ENCODE measurements around the gene TCERG1L. TPM values are rescaled to one million over a fixed set of nuclear protein-coding genes. Genes with fewer than 3 reads are reported as not detected.

TCERG1L gene
- total RNA-seq, 1 donor from 2014 or later = 3.5 TPM

GRCh38 chr10:131261890-131262475, 49.5 kb downstream of the TCERG1L start:
- Histone ChIP-seq H3K36me3 (ENCODE audit: insufficient read depth, low read length) (no peaks in the 10 kb centered on the region), H3K79me2 (ENCODE audit: insufficient read depth, low read length) (no peaks in the 10 kb centered on the region), H3K9me3 (ENCODE audit: insufficient read depth, low read depth, low read length) (peaks cover 8% of the 10 kb centered on the region), H2AFZ (ENCODE audit: low read depth, low read length) (no peak overlapping the region), H3K4me1 (ENCODE audit: insufficient read depth, low read length) (no peaks in the 10 kb centered on the region), H3K27me3 (ENCODE audit: insufficient read depth, low read length) (no peaks in the 10 kb centered on the region), H3K9ac (ENCODE audit: low read length) (no peak overlapping the region), H3K4me2 (ENCODE audit: low read length) (no peak overlapping the region), H3K27ac (ENCODE audit: low read depth, low read length) (no peak overlapping the region), H3K4me3 (ENCODE audit: insufficient read depth, low read depth, low read length) (no peak overlapping the region), H4K20me1 (ENCODE audit: insufficient read depth, low read length) (no peaks in the 10 kb centered on the region)
- FAIRE-seq = no peak
- no peaks in the 10 kb centered on the region for H3K36me3 Mint-ChIP-seq (ENCODE audit: low read depth, unreplicated experiment)
- no peaks in the 10 kb centered on the region for H3K9me3 Mint-ChIP-seq (ENCODE audit: unreplicated experiment)
- no peak for TF ChIP-seq CTCF (IDR thresholded peaks at IDR 0.05; ENCODE audit: insufficient read depth, low read depth, low read length)
- TF ChIP-seq EZH2 (IDR thresholded peaks at IDR 0.05; ENCODE audit: insufficient read depth, low read length) = no peak
- H3K4me1 Mint-ChIP-seq (ENCODE audit: low read depth, unreplicated experiment) = no peaks in the 10 kb centered on the region
- no peak overlapping the region for H3K27ac Mint-ChIP-seq (ENCODE audit: unreplicated experiment)
- no peak overlapping the region for H3K4me3 Mint-ChIP-seq (ENCODE audit: unreplicated experiment)
- no peaks in the 10 kb centered on the region for H3K27me3 Mint-ChIP-seq (ENCODE audit: low read depth, unreplicated experiment)
- no peak for DNase-seq (ENCODE audit: low read depth)

DNA sequence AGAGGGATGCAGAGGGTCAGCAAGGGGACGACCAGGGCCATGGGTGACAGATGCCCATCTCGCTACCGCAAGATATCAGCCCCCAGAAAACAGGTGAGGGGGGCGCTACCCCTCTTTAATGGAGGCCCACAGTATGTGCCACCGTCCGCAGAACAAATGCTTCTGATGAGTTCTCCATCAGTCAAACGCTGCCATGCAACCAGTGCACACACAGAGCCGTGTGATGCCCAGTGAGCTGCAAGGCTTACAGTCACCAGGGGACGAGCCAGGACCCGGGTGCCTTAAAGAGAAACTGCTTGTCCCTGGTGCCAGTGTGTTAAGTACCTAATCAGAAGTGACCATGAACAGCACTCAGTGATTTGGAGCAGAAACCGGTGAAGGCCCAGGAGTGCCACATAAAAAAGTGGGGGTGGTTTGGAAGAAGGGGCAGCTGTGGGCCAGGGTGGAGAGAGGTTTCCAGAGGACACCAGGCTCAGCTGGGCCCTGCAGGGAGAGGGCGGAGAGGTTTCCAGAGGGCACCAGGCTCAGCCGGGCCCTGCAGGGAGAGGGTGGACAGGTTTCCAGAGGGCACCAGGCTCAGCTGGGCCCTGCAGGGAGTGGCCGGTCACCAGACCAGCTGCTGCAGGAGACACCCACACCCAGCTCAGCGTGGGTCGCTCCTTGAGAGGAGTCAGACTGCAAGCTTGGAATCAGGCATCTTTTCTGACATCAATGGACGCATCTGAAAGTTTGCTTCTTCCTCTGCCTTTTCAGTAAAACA, 50.9 kb downstream of the TCERG1L start:
- H3K4me3 ChIP-seq (ENCODE audit: insufficient read depth, low read depth, low read length) = no peak overlapping the region
- no peak overlapping the region for H3K9ac ChIP-seq (ENCODE audit: low read length)
- no peaks in the 10 kb centered on the region for H3K4me1 Mint-ChIP-seq (ENCODE audit: low read depth, unreplicated experiment)
- no peaks in the 10 kb centered on the region for H3K9me3 Mint-ChIP-seq (ENCODE audit: unreplicated experiment)
- no peaks in the 10 kb centered on the region for H3K4me1 ChIP-seq (ENCODE audit: insufficient read depth, low read length)
- no peaks in the 10 kb centered on the region for H3K27me3 Mint-ChIP-seq (ENCODE audit: low read depth, unreplicated experiment)
- no peaks in the 10 kb centered on the region for H3K36me3 ChIP-seq (ENCODE audit: insufficient read depth, low read length)
- H2AFZ ChIP-seq (ENCODE audit: low read depth, low read length) = no peak overlapping the region
- no peaks in the 10 kb centered on the region for H3K79me2 ChIP-seq (ENCODE audit: insufficient read depth, low read length)
- DNase-seq (ENCODE audit: low read depth) (no peak), FAIRE-seq (no peak)
- no peak overlapping the region for H3K27ac ChIP-seq (ENCODE audit: low read depth, low read length)
- no peaks in the 10 kb centered on the region for H3K36me3 Mint-ChIP-seq (ENCODE audit: low read depth, unreplicated experiment)
- no peak for TF ChIP-seq CTCF (IDR thresholded peaks at IDR 0.05; ENCODE audit: insufficient read depth, low read depth, low read length)
- TF ChIP-seq EZH2 (IDR thresholded peaks at IDR 0.05; ENCODE audit: insufficient read depth, low read length) = no peak
- H3K27me3 ChIP-seq (ENCODE audit: insufficient read depth, low read length) = no peaks in the 10 kb centered on the region
- H3K27ac Mint-ChIP-seq (ENCODE audit: unreplicated experiment) = no peak overlapping the region
- no peak overlapping the region for H3K4me2 ChIP-seq (ENCODE audit: low read length)
- no peak overlapping the region for H3K4me3 Mint-ChIP-seq (ENCODE audit: unreplicated experiment)
- no peaks in the 10 kb centered on the region for H4K20me1 ChIP-seq (ENCODE audit: insufficient read depth, low read length)
- H3K9me3 ChIP-seq (ENCODE audit: insufficient read depth, low read depth, low read length) = peaks cover 8% of the 10 kb centered on the region

GRCh38 chr10:131260031-131260430, 51.5 kb downstream of the TCERG1L start:
- no peaks in the 10 kb centered on the region for H3K27me3 ChIP-seq (ENCODE audit: insufficient read depth, low read length)
- DNase-seq (ENCODE audit: low read depth) (no peak), FAIRE-seq (no peak)
- H3K4me3 ChIP-seq (ENCODE audit: insufficient read depth, low read depth, low read length) = no peak overlapping the region
- no peaks in the 10 kb centered on the region for H4K20me1 ChIP-seq (ENCODE audit: insufficient read depth, low read length)
- TF ChIP-seq EZH2 (IDR thresholded peaks at IDR 0.05; ENCODE audit: insufficient read depth, low read length) (no peak), CTCF (IDR thresholded peaks at IDR 0.05; ENCODE audit: insufficient read depth, low read depth, low read length) (no peak)
- H3K4me1 ChIP-seq (ENCODE audit: insufficient read depth, low read length) = no peaks in the 10 kb centered on the region
- H3K27ac ChIP-seq (ENCODE audit: low read depth, low read length) = no peak overlapping the region
- no peak overlapping the region for H2AFZ ChIP-seq (ENCODE audit: low read depth, low read length)
- H3K4me2 ChIP-seq (ENCODE audit: low read length) = no peak overlapping the region
- H3K36me3 Mint-ChIP-seq (ENCODE audit: low read depth, unreplicated experiment) = no peaks in the 10 kb centered on the region
- H3K9ac ChIP-seq (ENCODE audit: low read length) = no peak overlapping the region
- H3K9me3 Mint-ChIP-seq (ENCODE audit: unreplicated experiment) = no peaks in the 10 kb centered on the region
- H3K79me2 ChIP-seq (ENCODE audit: insufficient read depth, low read length) = no peaks in the 10 kb centered on the region
- no peak overlapping the region for H3K27ac Mint-ChIP-seq (ENCODE audit: unreplicated experiment)
- peaks cover 8% of the 10 kb centered on the region for H3K9me3 ChIP-seq (ENCODE audit: insufficient read depth, low read depth, low read length)
- no peaks in the 10 kb centered on the region for H3K36me3 ChIP-seq (ENCODE audit: insufficient read depth, low read length)
- H3K4me1 Mint-ChIP-seq (ENCODE audit: low read depth, unreplicated experiment) = no peaks in the 10 kb centered on the region
- H3K27me3 Mint-ChIP-seq (ENCODE audit: low read depth, unreplicated experiment) = no peaks in the 10 kb centered on the region
- no peak overlapping the region for H3K4me3 Mint-ChIP-seq (ENCODE audit: unreplicated experiment)
